IMR-90 (cell line): Measurements from ENCODE around the gene UNKL. TPM values are rescaled to one million over a fixed set of nuclear protein-coding genes. Genes with fewer than 3 reads are reported as not detected.

Experiments used
- ATAC-seq: fragments of 200-7000 bp; cut with Tn5 transposase; 2 replicates; pipeline ENCODE4 v1.9.1; 2020; ENCODE audit warnings: low read depth, mild to moderate bottlenecking, moderate library complexity
- BruUV-seq: library from RNA; stranded (reverse); fragments of 400-500 nt; replicated peaks from 2 replicates; lab custom pipeline; 2021; lab: Mats Ljungman, UMichigan
- CTCF ChIA-PET: fragments of 300-600 bp; formaldehyde crosslinking; extraction: SDS; loops from one replicate; lab custom pipeline; 2021; ENCODE audit warnings: antibody characterized with exemption; lab: Yijun Ruan, JAX
- POLR2A ChIA-PET: fragments of 300-600 bp; sonication (Branson Sonifier 250); formaldehyde crosslinking; loops from one replicate; lab custom pipeline; 2022; ENCODE audit warnings: antibody characterized with exemption; ENCODE audit not compliant: unreplicated experiment; lab: Charles Lee
- DNase-seq: peaks from one replicate; pipeline ENCODE4 v3.0.0; 2013
- H2AFZ ChIP-seq: replicated peaks from 2 replicates; pipeline ENCODE3; 2013; ENCODE audit warnings: low read length, mild to moderate bottlenecking; ENCODE audit not compliant: poor library complexity
- H2AK5ac ChIP-seq: 2 replicates; pipeline ENCODE4 v1.6.1; 2013; ENCODE audit warnings: low read depth, low read length, inconsistent platforms
- H2AK9ac ChIP-seq: replicated peaks from 2 replicates; pipeline ENCODE3; 2013; ENCODE audit warnings: mild to moderate bottlenecking, low read depth, low read length, moderate library complexity; ENCODE audit not compliant: poor library complexity
- H2BK120ac ChIP-seq: 2 replicates; pipeline ENCODE4 v1.6.1; 2013; ENCODE audit warnings: low read depth, low read length, inconsistent platforms
- H2BK15ac ChIP-seq: 3 replicates; pipeline ENCODE4 v1.6.1; 2013; ENCODE audit warnings: low read depth, low read length, inconsistent platforms
- H2BK20ac ChIP-seq: 2 replicates; pipeline ENCODE4 v1.6.1; 2013; ENCODE audit warnings: low read depth, mild to moderate bottlenecking, inconsistent platforms, low read length, moderate library complexity
- H2BK5ac ChIP-seq: 2 replicates; pipeline ENCODE4 v1.6.1; 2013; ENCODE audit warnings: mild to moderate bottlenecking, low read depth, low read length, inconsistent platforms; ENCODE audit not compliant: poor library complexity, severe bottlenecking
- H3K14ac ChIP-seq: replicated peaks from 2 replicates; pipeline ENCODE4 v1.6.1; 2013; ENCODE audit warnings: low read depth, low read length, inconsistent platforms
- H3K18ac ChIP-seq: 2 replicates; pipeline ENCODE4 v1.6.1; 2013; ENCODE audit warnings: low read depth, low read length, control low read depth
- H3K23ac ChIP-seq: 2 replicates; pipeline ENCODE4 v1.6.1; 2013; ENCODE audit warnings: low read depth, low read length, inconsistent platforms
- H3K27ac ChIP-seq: 2 replicates; pipeline ENCODE4 v1.5.1; 2013; ENCODE audit warnings: mild to moderate bottlenecking, control low read depth, low read length; ENCODE audit not compliant: insufficient read depth
- H3K27me3 ChIP-seq: 2 replicates; pipeline ENCODE4 v1.6.1; 2013; ENCODE audit warnings: low read length; ENCODE audit not compliant: control insufficient read depth, insufficient read depth
- H3K36me3 ChIP-seq: 2 replicates; pipeline ENCODE4 v1.6.1; 2013; ENCODE audit warnings: low read length, mixed read lengths; ENCODE audit not compliant: control insufficient read depth, insufficient read depth
- H3K4ac ChIP-seq: 2 replicates; pipeline ENCODE4 v1.6.1; 2013; ENCODE audit warnings: low read depth, low read length, inconsistent platforms
- H3K4me1 ChIP-seq: 2 replicates; pipeline ENCODE4 v1.6.1; 2013; ENCODE audit warnings: low read length, mixed read lengths; ENCODE audit not compliant: control insufficient read depth, insufficient read depth
- H3K4me2 ChIP-seq: 2 replicates; pipeline ENCODE4 v1.6.1; 2013; ENCODE audit warnings: low read depth, mild to moderate bottlenecking, control low read depth, low read length, moderate library complexity
- H3K4me3 ChIP-seq: 2 replicates; pipeline ENCODE4 v1.5.1; 2013; ENCODE audit warnings: low read depth, mild to moderate bottlenecking, control low read depth, low read length, moderate library complexity; ENCODE audit not compliant: insufficient read depth
- H3K56ac ChIP-seq: 2 replicates; pipeline ENCODE4 v1.6.1; 2013; ENCODE audit warnings: low read length, inconsistent platforms; ENCODE audit not compliant: insufficient read depth; ENCODE audit errors: extremely low read depth
- H3K79me1 ChIP-seq, 2 experiments: 2 replicates each; pipeline ENCODE4 v1.6.1; 2013; ENCODE audit warnings: low read length in 2 of 2, inconsistent platforms in 1 of 2, low read depth in 1 of 2
- H3K9ac ChIP-seq: 2 replicates; pipeline ENCODE4 v1.6.1; 2013; ENCODE audit warnings: low read depth, low read length, control low read depth
- H3K9me1 ChIP-seq: 2 replicates; pipeline ENCODE4 v1.6.1; 2013; ENCODE audit warnings: low read length, inconsistent platforms; ENCODE audit not compliant: insufficient read depth
- H3K9me3 ChIP-seq: 2 replicates; pipeline ENCODE4 v1.6.1; 2013; ENCODE audit warnings: low read length; ENCODE audit not compliant: control insufficient read depth, insufficient read depth
- H4K20me1 ChIP-seq: 2 replicates; pipeline ENCODE4 v1.6.1; 2013; ENCODE audit warnings: low read length, inconsistent platforms; ENCODE audit not compliant: insufficient read depth
- H4K5ac ChIP-seq: 2 replicates; pipeline ENCODE4 v1.6.1; 2013; ENCODE audit warnings: mild to moderate bottlenecking, low read depth, low read length, control low read depth
- H4K8ac ChIP-seq, 2 experiments: 2 replicates each; pipeline ENCODE4 v1.6.1; 2013; ENCODE audit warnings: low read depth in 2 of 2, low read length in 2 of 2, control low read depth in 1 of 2, inconsistent platforms in 1 of 2
- H4K91ac ChIP-seq: 2 replicates; pipeline ENCODE4 v1.6.1; 2013; ENCODE audit warnings: low read depth, low read length, inconsistent platforms; ENCODE audit not compliant: insufficient read depth
- CEBPB ChIP-seq: IDR thresholded peaks from 2 replicates; pipeline ENCODE4 v1.6.1; 2012; ENCODE audit warnings: low read depth, low read length, improper control_type of control experiment
- FOS ChIP-seq: fragments of 150-350 bp; IDR thresholded peaks from 2 replicates; pipeline ENCODE4 v1.6.1; 2016; ENCODE audit warnings: low read depth, low read length
- WGBS, 2 experiments: methylation state at CpG; one replicate each; pipeline versions ENCODE4 v1.1.5 to v1.1.7; 2013; ENCODE audit warnings: missing lambda C conversion rate in 2 of 2; ENCODE audit not compliant: insufficient read length in 1 of 2; ENCODE audit errors: extremely low coverage in 2 of 2; 5-methylcytosine and 5-hydroxymethylcytosine counted together
- dilution Hi-C: fragments of 300-500 bp; cut with HindIII; formaldehyde crosslinking; loops from one replicate; pipeline ENCODE4 v1.14.3; 2018; ENCODE audit warnings: low sequenced_read_pairs; ENCODE audit not compliant: unreplicated experiment
- in situ Hi-C: fragments of 300-500 bp; cut with MboI; formaldehyde crosslinking; loops from 3 replicates; pipeline ENCODE4 v1.14.3; 2019; ENCODE audit warnings: low sequenced_read_pairs, inconsistent platforms, mixed read lengths
- intact Hi-C: fragments of 100-400 bp; cut with micrococcal nuclease; formaldehyde crosslinking; loops from 2 replicates; pipeline ENCODE4 v1.10.0; 2022
- polyA plus RNA-seq, 3 experiments: library from polyadenylated mRNA; depleted of rRNA; stranded (reverse); fragments of >200 nt; gene quantifications; 2 replicates each; pipeline ENCODE4 v1.2.3, GENCODE V29; 2012; ENCODE audit warnings: low replicate concordance in 1 of 3
- total RNA-seq: library from RNA; depleted of rRNA; stranded (reverse); fragments of >200 nt; gene quantifications from 2 replicates; pipeline ENCODE4 v1.2.3, GENCODE V29; 2012

The UNKL gene
- total and polyA plus RNA-seq, 2 of the 4 experiments (the other 2 are of a cell fraction): 4.1 to 13.3 TPM

DNA sequence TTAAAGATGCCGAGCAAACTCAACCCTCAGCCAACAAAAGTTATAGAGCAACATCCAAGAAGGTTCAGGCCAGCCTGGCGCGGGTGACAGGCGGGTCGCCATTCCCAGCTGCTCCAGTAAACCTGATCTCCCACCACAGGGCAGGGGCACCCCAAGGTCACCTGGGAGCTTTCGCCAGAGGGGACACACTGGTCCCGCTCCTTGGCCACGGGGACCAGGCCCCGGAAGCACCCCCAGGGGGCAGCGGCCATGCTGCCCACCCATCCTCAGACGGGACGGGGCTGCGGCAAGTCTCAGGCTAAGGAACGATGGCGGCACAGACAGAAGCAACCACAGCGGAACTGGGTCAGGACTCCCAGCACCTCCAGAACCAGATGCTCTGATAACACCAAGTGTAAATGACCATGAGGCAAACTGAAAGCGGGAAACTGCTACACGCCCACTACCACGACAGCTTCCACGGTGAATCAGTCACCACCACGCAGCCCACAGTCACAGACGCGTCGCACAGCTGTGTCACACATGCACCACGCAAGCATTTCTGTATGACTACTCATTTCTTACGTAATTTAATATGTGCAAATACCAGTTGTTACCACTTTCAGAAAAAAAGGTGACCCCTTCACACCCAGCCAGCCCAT lies 44.0 kb upstream of the UNKL start:
- Histone ChIP-seq H3K27ac (no peak overlapping the region), H3K4ac (no peak overlapping the region), H3K9me1 (no peaks in the 10 kb centered on the region), H4K5ac (no peak overlapping the region), H2AK5ac (no peak overlapping the region), H3K14ac (no peak overlapping the region), H3K79me1 (peaks cover 0 to 7% of the 10 kb centered on the region in 2 experiments; a peak in 1 of 4 replicates), H2BK5ac (no peak overlapping the region), H3K27me3 (no peaks in the 10 kb centered on the region), H4K8ac (no peak overlapping the region), H2BK15ac (no peak overlapping the region), H3K18ac (no peak overlapping the region), H3K36me3 (peaks cover 50% of the 10 kb centered on the region), H2BK20ac (no peak overlapping the region), H4K91ac (no peak overlapping the region), H3K9ac (no peak overlapping the region), H3K23ac (no peak overlapping the region), H2BK120ac (no peak overlapping the region), H2AK9ac (no peak overlapping the region), H3K4me3 (no peak overlapping the region), H2AFZ (no peak overlapping the region), H3K4me1 (no peaks in the 10 kb centered on the region), H3K56ac (no peak overlapping the region), H3K9me3 (no peaks in the 10 kb centered on the region), H3K4me2 (no peak overlapping the region), H4K20me1 (no peaks in the 10 kb centered on the region)
- dilution Hi-C loops (no loop called here), intact Hi-C loops (no loop called here), in situ Hi-C loops (no loop called here)
- DNase-seq (peak; percentile 41), ATAC-seq (no peak)
- ChIA-PET CTCF (no interaction called here), POLR2A (no interaction called here)
- WGBS, 2 experiments: 94% methylated on average over 11 of the region's 26 CpGs; no CpG with 5 or more reads in 1 of the 2 experiments
- BruUV-seq: no TSS peak
- TF ChIP-seq CEBPB (peak; percentile 42; the same call in 1 of the 2 replicates), FOS (no peak)
